SKM-1 (cell line): ENCODE measurements around the gene SPACA5B.
"Not testable (repeated sequence)": the region's sequence is repeated elsewhere in the genome, so short reads cannot be mapped to it uniquely, and the experiment has no call there.

ENCODE experiments used
- DNase-seq: peaks from one replicate; lab custom pipeline; 2025; ENCODE audit not compliant: unreplicated experiment; lab: John Stamatoyannopoulos, UW

SPACA5B gene

GRCh38 chrX:48130326-48130725 lies at the start of gene SPACA5B:
Gene SPACA5B, plus strand, starts transcription at chrX:48130626. Its CDS starts 62 bp downstream, at chrX:48130688.
- not testable (repeated sequence) for DNase-seq

GRCh38 chrX:48083212-48083611 lies 47.2 kb upstream of the SPACA5B start:
- no peak for DNase-seq

GRCh38 chrX:48083706-48084105 lies 46.7 kb upstream of the SPACA5B start:
- DNase-seq = no peak

- no peak for DNase-seq
Observed at GRCh38 chrX:48086082-48086481, 44.3 kb upstream of the SPACA5B start.

GRCh38 chrX:48090123-48090522 lies 40.3 kb upstream of the SPACA5B start:
- no peak for DNase-seq

GRCh38 chrX:48092558-48092957 lies 37.9 kb upstream of the SPACA5B start:
- not testable (repeated sequence) for DNase-seq

- DNase-seq = no peak
Observed at GRCh38 chrX:48101443-48101842, 29.0 kb upstream of the SPACA5B start.

GRCh38 chrX:48102874-48103374 lies 27.5 kb upstream of the SPACA5B start:
- DNase-seq = no peak

GRCh38 chrX:48107717-48108116 lies 22.7 kb upstream of the SPACA5B start:
- no peak for DNase-seq

- not testable (repeated sequence) for DNase-seq
Observed at GRCh38 chrX:48125286-48125685, 5.1 kb upstream of the SPACA5B start.

- DNase-seq = not testable (repeated sequence)
Observed at GRCh38 chrX:48132308-48132844, 1.9 kb downstream of the SPACA5B start.

- not testable (repeated sequence) for DNase-seq
Observed at GRCh38 chrX:48139076-48139475, 8.7 kb downstream of the SPACA5B start.

GRCh38 chrX:48141810-48142508 lies 11.5 kb downstream of the SPACA5B start:
- not testable (repeated sequence) for DNase-seq

GRCh38 chrX:48142697-48143096 lies 12.3 kb downstream of the SPACA5B start:
- DNase-seq = not testable (repeated sequence)

- DNase-seq = no peak
Observed at GRCh38 chrX:48153769-48154168, 23.3 kb downstream of the SPACA5B start.

- DNase-seq = no peak
Observed at GRCh38 chrX:48154796-48155195, 24.4 kb downstream of the SPACA5B start.

GRCh38 chrX:48156014-48156413 lies 25.6 kb downstream of the SPACA5B start:
- DNase-seq = no peak

GRCh38 chrX:48165241-48165640 lies 34.8 kb downstream of the SPACA5B start:
- no peak for DNase-seq

- not testable (repeated sequence) for DNase-seq
Observed at GRCh38 chrX:48166322-48166721, 35.9 kb downstream of the SPACA5B start.

GRCh38 chrX:48179691-48180090 lies 49.3 kb downstream of the SPACA5B start:
- no peak for DNase-seq

- DNase-seq = no peak
Observed at GRCh38 chrX:48180811-48181210, 50.4 kb downstream of the SPACA5B start.

GRCh38 chrX:48181882-48182281 lies 51.5 kb downstream of the SPACA5B start:
- not testable (repeated sequence) for DNase-seq
